ENCODE data around the gene ASNSD1.
A peak's percentile ranks its signal among the peaks of the same experiment; 100 is the strongest.
"Not testable (repeated sequence)": the region's sequence is repeated elsewhere in the genome, so short reads cannot be mapped to it uniquely, and the experiment has no call there.

The ASNSD1 gene

DNA sequence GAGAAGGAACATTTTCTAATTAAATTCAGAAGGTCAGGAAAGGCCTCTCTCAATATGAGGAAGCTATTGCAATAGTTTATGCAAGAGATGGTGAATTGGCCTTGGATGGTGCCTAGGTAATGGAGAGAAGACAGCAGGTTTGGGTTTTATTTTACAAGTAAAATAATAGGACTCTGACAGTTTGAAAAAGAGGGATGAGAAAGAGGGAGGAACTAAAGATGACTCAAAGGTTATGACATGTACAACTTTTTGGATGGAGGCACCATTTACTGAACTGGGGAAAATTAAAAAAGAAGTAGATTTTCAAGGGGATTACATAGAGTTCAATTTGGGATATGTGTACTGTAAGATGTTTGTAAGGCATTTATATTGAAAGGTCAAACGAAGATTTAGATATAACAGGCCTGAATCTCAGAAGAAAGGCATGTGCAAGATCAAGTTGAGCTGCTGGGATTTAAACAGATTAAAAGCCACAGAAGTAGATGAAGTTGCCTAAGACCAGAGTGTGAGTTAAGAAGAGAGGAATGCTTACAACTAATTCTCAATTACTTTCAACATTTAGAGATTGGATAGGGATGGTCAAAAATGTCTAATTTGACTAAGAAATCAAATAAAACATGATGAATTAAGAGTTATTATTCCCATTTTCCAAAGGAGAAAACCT lies 12.3 kb upstream of the ASNSD1 start:
- Histone ChIP-seq H3K36me3 (ENCODE audit: control insufficient read depth, insufficient read depth, low read length) (no peaks in the 10 kb centered on the region), H3K4me3 (ENCODE audit: low read length) (no peak overlapping the region), H3K27me3 (ENCODE audit: control insufficient read depth, insufficient read depth, low read length) (no peaks in the 10 kb centered on the region), H3K9me3 (ENCODE audit: control insufficient read depth, insufficient read depth, low read length) (no peaks in the 10 kb centered on the region), H3K4me1 (ENCODE audit: control insufficient read depth, insufficient read depth, low read length) (no peaks in the 10 kb centered on the region), H3K27ac (ENCODE audit: low read length) (no peak overlapping the region)
- WGBS (ENCODE audit: insufficient coverage, insufficient read length) = no CpG with 5 or more reads among the region's 1 CpG
- DNase-seq (ENCODE audit: low read depth, low spot score) = no peak

DNA sequence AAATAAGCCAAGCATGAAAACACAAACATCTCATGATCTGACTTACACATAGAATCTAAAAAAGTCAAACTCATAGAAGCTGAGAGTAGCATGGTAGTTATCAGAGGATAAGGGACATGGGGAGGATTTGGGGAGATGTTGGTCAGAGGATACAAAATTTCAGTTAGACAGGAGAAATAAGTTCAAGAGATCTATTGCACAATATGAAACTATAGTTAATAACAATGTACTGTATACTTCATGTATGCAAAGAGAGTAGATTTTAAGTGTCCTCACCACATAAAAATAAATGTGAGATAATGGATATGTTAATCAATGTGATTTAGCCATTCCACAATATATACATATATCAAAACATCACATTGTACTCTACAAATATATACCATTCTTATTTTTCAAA lies 10.0 kb upstream of the ASNSD1 start:
- H3K36me3 ChIP-seq (ENCODE audit: control insufficient read depth, insufficient read depth, low read length) = no peaks in the 10 kb centered on the region
- no peak overlapping the region for H3K4me3 ChIP-seq (ENCODE audit: low read length)
- no peak for DNase-seq (ENCODE audit: low read depth, low spot score)
- H3K27me3 ChIP-seq (ENCODE audit: control insufficient read depth, insufficient read depth, low read length) = no peaks in the 10 kb centered on the region
- H3K9me3 ChIP-seq (ENCODE audit: control insufficient read depth, insufficient read depth, low read length) = no peaks in the 10 kb centered on the region
- H3K4me1 ChIP-seq (ENCODE audit: control insufficient read depth, insufficient read depth, low read length) = no peaks in the 10 kb centered on the region
- H3K27ac ChIP-seq (ENCODE audit: low read length) = no peak overlapping the region

DNA sequence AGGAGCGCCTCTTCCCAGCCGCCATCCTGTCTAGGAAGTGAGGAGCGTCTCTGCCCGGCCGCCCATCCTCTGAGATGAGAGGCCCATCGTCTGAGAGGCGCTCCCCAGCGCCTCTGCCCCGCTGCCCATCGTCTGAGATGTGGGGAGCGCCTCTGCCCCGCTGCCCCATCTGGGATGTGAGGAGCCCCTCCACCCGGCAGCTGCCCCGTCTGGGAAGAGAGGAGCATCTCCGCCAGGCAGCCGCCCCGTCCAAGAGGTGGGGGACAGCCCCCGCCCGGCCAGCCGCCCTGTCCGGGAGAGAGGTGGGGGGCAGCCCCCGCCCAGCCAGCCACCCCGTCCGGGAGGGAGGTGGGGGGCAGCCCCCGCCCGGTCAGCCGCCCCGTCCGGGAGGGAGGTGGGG lies 7.8 kb upstream of the ASNSD1 start:
- H3K4me3 ChIP-seq (ENCODE audit: low read length); H3K4me1 ChIP-seq (ENCODE audit: control insufficient read depth, insufficient read depth, low read length); H3K36me3 ChIP-seq (ENCODE audit: control insufficient read depth, insufficient read depth, low read length); H3K27me3 ChIP-seq (ENCODE audit: control insufficient read depth, insufficient read depth, low read length); H3K27ac ChIP-seq (ENCODE audit: low read length); H3K9me3 ChIP-seq (ENCODE audit: control insufficient read depth, insufficient read depth, low read length); DNase-seq (ENCODE audit: low read depth, low spot score): not testable (repeated sequence)
- no CpG with 5 or more reads among the region's 29 CpGs for WGBS (ENCODE audit: insufficient coverage, insufficient read length)

DNA sequence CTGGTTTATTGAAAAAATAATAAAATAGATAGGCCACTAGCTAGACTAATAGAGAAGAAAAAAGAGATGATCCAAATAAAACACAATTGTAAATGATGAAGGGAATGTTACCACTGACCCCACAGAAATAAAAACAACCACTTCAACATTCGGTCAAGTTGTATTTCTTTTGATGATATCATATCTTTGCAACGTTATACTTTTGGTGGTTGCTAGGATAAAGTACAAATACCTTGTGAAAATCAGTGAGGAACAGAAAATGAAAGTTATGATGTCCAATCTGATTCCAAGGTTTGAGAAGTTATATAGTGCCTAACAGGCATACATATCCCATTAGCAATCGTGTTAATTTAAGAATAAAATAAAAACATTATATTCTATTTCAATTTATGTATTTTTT lies 6.6 kb upstream of the ASNSD1 start:
- H3K36me3 ChIP-seq (ENCODE audit: control insufficient read depth, insufficient read depth, low read length) = no peaks in the 10 kb centered on the region
- no peaks in the 10 kb centered on the region for H3K27me3 ChIP-seq (ENCODE audit: control insufficient read depth, insufficient read depth, low read length)
- H3K9me3 ChIP-seq (ENCODE audit: control insufficient read depth, insufficient read depth, low read length) = no peaks in the 10 kb centered on the region
- no peaks in the 10 kb centered on the region for H3K4me1 ChIP-seq (ENCODE audit: control insufficient read depth, insufficient read depth, low read length)
- no peak overlapping the region for H3K4me3 ChIP-seq (ENCODE audit: low read length)
- no peak for DNase-seq (ENCODE audit: low read depth, low spot score)
- WGBS (ENCODE audit: insufficient coverage, insufficient read length) = no CpG with 5 or more reads among the region's 3 CpGs
- H3K27ac ChIP-seq (ENCODE audit: low read length) = no peak overlapping the region

DNA sequence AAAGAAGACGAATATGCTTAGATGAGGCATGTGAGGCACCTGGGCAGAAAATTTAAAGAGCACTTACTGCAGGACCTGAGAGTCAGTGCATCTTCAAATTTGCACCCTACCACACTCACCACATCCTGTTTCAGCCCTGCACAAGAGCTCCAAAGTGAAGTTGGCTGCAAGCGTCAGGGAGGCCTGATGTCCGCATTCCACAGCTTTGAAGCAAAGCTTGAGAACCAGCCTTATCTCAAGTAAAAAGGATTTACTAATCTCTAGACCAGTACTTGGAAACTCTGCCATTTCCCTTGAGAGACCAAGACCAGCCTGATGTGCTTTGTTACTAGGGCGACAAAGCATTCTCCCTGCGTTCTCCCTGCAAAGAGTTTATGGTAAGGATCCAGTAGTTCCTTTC lies 3.4 kb upstream of the ASNSD1 start:
- no peak overlapping the region for H3K27ac ChIP-seq (ENCODE audit: low read length)
- H3K36me3 ChIP-seq (ENCODE audit: control insufficient read depth, insufficient read depth, low read length) = no peaks in the 10 kb centered on the region
- WGBS (ENCODE audit: insufficient coverage, insufficient read length) = no CpG with 5 or more reads among the region's 5 CpGs
- no peaks in the 10 kb centered on the region for H3K4me1 ChIP-seq (ENCODE audit: control insufficient read depth, insufficient read depth, low read length)
- DNase-seq (ENCODE audit: low read depth, low spot score) = no peak
- H3K27me3 ChIP-seq (ENCODE audit: control insufficient read depth, insufficient read depth, low read length) = no peaks in the 10 kb centered on the region
- no peaks in the 10 kb centered on the region for H3K9me3 ChIP-seq (ENCODE audit: control insufficient read depth, insufficient read depth, low read length)
- H3K4me3 ChIP-seq (ENCODE audit: low read length) = no peak overlapping the region

DNA sequence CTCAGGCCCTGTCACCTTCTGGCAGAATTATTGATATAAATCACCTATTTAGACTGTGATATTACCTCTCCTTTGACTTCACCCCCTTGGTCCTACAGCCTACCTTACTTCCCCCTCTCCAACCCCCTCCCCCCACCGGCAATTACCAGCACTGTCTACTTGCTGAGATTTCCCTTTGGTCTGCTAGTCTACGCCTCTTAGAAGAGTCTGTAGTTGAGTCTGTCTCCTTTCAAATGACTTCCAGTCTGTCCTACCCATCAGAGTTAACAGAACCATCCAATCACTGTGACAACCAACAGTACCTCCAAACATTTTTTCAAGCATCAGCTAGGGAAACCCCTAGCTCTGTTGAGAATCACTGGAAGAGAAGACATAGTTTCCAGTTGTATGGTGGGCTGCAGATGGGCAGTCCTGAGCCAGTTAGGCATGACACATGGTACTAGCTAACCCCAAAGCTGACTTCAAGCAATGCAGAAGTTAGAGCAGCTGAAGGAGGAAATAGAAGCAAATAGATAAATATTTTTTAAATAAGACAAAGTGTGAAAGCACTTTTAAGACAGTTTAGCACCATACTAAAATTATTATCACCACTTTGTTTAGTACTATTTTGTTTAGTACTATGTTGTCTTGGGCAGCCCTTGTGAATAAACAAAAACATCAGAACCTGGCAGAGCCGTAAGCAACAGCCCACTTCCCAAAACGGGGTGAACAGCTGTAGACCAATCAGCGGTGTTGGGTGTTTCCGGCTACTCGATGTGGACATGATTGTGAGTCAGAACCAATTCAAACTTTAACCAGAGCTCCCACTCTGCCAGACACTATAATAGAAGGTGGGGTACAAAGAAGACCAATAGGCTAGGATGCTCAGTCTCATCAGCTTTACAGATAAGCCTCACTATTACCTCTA lies 2.7 kb upstream of the ASNSD1 start:
- H3K27me3 ChIP-seq (ENCODE audit: control insufficient read depth, insufficient read depth, low read length) = no peaks in the 10 kb centered on the region
- DNase-seq (ENCODE audit: low read depth, low spot score) = no peak
- H3K4me3 ChIP-seq (ENCODE audit: low read length) = no peak overlapping the region
- no peaks in the 10 kb centered on the region for H3K9me3 ChIP-seq (ENCODE audit: control insufficient read depth, insufficient read depth, low read length)
- H3K4me1 ChIP-seq (ENCODE audit: control insufficient read depth, insufficient read depth, low read length) = no peaks in the 10 kb centered on the region
- no CpG with 5 or more reads among the region's 7 CpGs for WGBS (ENCODE audit: insufficient coverage, insufficient read length)
- H3K27ac ChIP-seq (ENCODE audit: low read length) = no peak overlapping the region
- no peaks in the 10 kb centered on the region for H3K36me3 ChIP-seq (ENCODE audit: control insufficient read depth, insufficient read depth, low read length)

DNA sequence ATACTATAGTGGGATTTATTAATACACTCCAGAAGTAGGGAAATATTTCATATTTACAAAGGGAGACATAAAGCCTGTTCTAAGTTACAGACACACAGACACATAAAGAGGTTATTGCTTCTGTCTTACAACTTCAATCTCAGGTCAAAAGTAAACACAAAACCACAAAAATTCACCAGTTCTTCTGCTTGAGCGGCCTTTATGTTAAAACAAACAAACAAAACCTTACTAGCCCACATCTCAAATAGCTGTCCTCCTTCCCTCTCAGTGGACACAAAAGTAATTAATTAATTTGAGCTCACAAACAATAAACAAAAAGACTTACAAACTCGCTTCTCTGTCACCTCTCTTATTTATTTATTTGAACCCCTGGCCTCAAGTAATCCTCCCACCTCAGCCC lies 1.5 kb upstream of the ASNSD1 start:
- no peaks in the 10 kb centered on the region for H3K36me3 ChIP-seq (ENCODE audit: control insufficient read depth, insufficient read depth, low read length)
- H3K27ac ChIP-seq (ENCODE audit: low read length) = no peak overlapping the region
- H3K27me3 ChIP-seq (ENCODE audit: control insufficient read depth, insufficient read depth, low read length) = no peaks in the 10 kb centered on the region
- H3K4me3 ChIP-seq (ENCODE audit: low read length) = no peak overlapping the region
- H3K4me1 ChIP-seq (ENCODE audit: control insufficient read depth, insufficient read depth, low read length) = no peaks in the 10 kb centered on the region
- no peak for DNase-seq (ENCODE audit: low read depth, low spot score)
- H3K9me3 ChIP-seq (ENCODE audit: control insufficient read depth, insufficient read depth, low read length) = no peaks in the 10 kb centered on the region
- WGBS (ENCODE audit: insufficient coverage, insufficient read length) = no CpG with 5 or more reads among the region's 2 CpGs

DNA sequence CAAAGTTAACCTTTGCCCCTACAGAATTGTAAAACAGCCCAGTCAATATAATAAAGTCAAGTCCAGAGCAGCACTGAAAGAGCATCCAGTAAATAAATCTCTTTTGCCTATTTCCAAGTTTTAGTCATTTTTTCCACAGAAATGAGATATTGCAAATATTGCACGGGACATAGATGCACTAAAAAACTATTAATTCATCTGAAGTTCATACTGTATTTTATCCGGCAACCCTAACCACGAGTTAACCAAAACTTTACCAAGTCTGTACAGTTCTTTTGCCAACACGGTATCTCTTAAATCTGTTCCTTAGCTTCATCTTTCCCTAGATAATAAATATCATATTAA lies 484 bp upstream of the ASNSD1 start:
- no peak for DNase-seq (ENCODE audit: low read depth, low spot score)
- WGBS (ENCODE audit: insufficient coverage, insufficient read length) = no CpG with 5 or more reads among the region's 4 CpGs
- Histone ChIP-seq H3K36me3 (ENCODE audit: control insufficient read depth, insufficient read depth, low read length) (no peaks in the 10 kb centered on the region), H3K27ac (ENCODE audit: low read length) (no peak overlapping the region), H3K4me1 (ENCODE audit: control insufficient read depth, insufficient read depth, low read length) (no peaks in the 10 kb centered on the region), H3K27me3 (ENCODE audit: control insufficient read depth, insufficient read depth, low read length) (no peaks in the 10 kb centered on the region), H3K9me3 (ENCODE audit: control insufficient read depth, insufficient read depth, low read length) (no peaks in the 10 kb centered on the region), H3K4me3 (ENCODE audit: low read length) (no peak overlapping the region)

DNA sequence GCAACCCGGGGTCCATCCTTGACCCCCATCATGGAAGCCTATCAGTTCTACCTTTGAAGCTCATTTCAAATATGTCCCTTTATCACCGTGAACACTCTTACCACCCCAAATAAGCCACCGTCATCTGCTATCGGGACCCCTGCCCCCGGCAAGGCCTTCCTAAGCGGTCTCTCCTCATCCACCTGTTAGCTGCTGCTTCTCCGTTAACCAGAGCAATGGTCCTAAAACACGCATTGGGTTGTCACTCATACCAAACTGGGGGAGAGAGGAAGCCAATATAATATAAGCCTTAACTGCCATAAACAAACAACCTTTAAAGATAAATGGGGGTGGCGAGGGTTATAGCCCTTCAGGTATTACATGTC lies 680 bp downstream of the ASNSD1 start:
- Histone ChIP-seq H3K27me3 (ENCODE audit: control insufficient read depth, insufficient read depth, low read length) (no peaks in the 10 kb centered on the region), H3K27ac (ENCODE audit: low read length) (no peak overlapping the region), H3K4me3 (ENCODE audit: low read length) (peak overlapping the region; percentile 92; the same call in 1 of the 2 replicates), H3K4me1 (ENCODE audit: control insufficient read depth, insufficient read depth, low read length) (no peaks in the 10 kb centered on the region), H3K36me3 (ENCODE audit: control insufficient read depth, insufficient read depth, low read length) (no peaks in the 10 kb centered on the region), H3K9me3 (ENCODE audit: control insufficient read depth, insufficient read depth, low read length) (no peaks in the 10 kb centered on the region)
- no CpG with 5 or more reads among the region's 9 CpGs for WGBS (ENCODE audit: insufficient coverage, insufficient read length)
- DNase-seq (ENCODE audit: low read depth, low spot score) = no peak

DNA sequence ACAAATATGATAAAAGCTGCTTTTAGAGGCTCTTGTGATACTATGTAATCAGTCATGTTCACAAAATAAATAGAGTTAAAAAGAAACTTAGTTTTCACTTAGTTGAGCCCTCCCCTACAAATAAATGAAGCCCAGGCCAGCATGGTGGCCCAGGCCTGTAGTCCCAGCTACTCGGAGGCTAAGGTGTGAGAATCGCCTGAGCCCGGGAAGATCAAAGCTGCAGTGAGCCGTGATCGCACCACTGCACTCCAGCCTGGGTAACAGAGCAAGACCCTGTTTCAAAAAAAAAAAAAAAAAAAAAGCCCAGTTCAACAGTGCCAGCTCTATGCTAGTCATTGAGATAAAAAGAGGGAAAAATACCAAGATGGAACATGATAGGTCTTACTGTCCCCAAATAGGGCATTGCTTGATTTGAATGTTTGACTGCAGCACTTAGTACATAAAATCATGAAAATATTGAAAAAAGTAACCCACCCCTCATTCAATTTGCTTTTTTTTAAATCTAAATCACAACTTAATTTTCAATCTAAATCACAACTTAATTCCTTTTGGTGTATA lies 1.5 kb downstream of the ASNSD1 start:
- no peaks in the 10 kb centered on the region for H3K4me1 ChIP-seq (ENCODE audit: control insufficient read depth, insufficient read depth, low read length)
- H3K4me3 ChIP-seq (ENCODE audit: low read length) = no peak overlapping the region
- no peaks in the 10 kb centered on the region for H3K9me3 ChIP-seq (ENCODE audit: control insufficient read depth, insufficient read depth, low read length)
- no peak overlapping the region for H3K27ac ChIP-seq (ENCODE audit: low read length)
- DNase-seq (ENCODE audit: low read depth, low spot score) = no peak
- no peaks in the 10 kb centered on the region for H3K36me3 ChIP-seq (ENCODE audit: control insufficient read depth, insufficient read depth, low read length)
- H3K27me3 ChIP-seq (ENCODE audit: control insufficient read depth, insufficient read depth, low read length) = no peaks in the 10 kb centered on the region
- no CpG with 5 or more reads among the region's 5 CpGs for WGBS (ENCODE audit: insufficient coverage, insufficient read length)

Data from iPS DF 6.9 (cell line).